ENCODE data around the gene PTK7.
"Not testable (repeated sequence)": the region's sequence is repeated elsewhere in the genome, so short reads cannot be mapped to it uniquely, and the experiment has no call there.

The PTK7 gene

DNA sequence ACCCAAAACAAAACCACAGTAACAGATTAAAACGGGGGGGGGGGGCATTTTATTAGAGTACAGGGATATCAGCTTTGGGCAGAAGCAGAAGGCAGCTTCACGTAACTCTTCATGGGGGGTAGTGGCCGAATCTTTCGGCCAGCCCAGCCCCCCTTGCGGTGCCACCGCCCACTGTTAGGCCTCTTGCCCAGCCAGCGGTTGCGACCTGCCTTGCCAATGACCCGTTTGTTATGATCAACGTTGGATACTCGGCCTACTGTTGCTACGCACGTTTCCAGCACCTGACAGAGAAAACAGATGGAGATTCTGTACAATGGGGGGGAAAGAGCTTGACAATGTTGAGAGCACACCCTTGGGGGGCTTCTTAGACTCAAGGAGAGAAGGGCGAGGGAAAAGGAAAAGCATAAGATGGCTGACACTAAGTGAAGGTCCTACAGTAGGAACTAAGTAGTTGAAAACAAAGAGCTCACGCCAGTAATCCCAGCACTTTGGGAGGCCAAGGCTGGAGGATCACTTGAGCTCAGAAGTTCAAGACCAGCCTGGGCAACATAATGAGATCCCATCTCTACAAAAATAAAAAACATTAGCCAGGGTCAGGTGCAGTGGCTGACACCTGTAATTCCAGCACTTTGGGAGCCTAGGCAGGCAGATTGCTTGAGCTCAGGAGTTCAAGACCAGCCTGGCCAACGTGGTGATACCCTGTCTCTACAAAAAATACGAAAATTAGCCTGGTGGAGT lies 21.7 kb upstream of the PTK7 start:
- no peak for DNase-seq

DNA sequence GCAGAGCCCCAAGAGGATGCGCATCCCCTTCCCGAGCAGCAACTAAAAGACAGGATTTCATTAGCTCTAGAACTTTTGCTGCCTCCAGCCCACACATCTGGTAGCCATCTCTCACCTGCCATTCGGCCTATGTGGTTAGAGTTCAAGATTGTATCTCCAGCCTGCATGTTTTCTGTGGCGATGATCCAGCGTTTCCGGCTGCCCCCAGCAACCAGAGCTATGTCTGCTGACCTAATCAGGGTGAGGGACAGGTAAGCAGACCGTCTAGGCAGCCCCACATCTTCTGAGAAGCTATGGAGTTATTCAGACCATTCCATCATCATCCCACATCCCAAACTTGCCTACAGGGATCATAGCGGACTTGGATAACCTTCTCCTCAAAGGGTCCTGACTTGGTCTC lies 20.1 kb upstream of the PTK7 start:
- DNase-seq: no peak

DNA sequence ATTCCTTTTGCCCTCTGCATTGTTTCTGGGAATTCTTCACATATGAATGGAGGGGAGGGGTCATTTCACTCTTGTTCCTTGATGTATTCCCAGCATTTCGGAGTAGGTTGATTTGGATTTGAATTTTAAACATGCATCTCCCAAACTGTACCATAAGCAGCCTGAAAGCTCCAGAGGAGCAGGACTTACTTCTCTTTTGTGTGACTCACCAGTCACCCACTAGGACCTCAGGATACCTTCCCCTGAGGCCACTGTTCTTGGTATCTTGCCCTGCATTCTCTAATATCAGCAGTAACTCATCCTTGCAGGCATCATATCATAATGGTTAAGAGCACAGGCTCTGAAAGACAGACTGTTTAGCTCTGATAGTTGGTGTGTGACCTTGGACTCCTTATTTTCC lies 17.6 kb upstream of the PTK7 start:
- peak in 1 of 3 donors; percentile 23 for DNase-seq

DNA sequence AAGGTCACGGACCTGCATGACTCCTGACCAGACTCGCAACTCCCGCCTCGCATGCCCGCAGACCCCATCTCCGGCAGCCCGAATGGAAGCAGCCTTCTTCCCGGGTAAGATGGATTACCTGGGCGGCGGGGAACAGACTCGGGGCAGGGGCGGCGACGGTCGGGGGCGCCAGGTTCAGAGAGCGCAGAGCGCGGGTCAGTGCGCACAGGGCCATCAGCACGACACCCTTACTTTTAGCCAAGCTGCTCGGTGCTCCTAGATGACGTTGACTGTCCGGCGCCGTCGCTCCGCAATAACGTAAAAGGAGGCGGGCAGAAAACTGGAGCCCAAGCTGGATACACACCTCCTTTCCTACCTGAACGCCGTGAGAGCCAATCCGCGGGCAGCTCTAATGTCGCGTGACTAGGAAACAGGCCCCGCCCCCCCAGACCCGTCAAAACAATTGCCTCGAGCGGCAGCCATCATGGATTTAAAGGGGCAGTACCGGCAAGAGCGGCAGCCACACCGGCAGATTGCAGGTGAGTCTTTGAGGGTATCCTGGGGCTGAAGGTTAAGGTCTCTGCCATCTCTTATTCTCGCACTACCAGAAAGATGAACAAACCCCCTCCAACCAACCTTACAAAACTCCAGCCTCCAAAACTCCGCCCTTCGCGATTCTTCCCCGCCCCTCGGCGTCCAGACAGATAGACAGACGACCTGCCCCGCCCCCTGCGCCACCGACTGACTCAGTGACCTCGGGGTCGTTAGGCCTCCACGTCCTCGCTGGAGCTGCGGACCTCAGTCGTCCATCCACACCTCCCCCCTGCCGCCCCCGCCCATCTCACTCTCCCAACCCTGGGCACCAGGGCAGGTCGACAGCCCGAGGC lies 16.7 kb upstream of the PTK7 start, which contains the start of the genes KLC4 and MRPL2:
TSS of gene KLC4 (plus strand) at position 464 of the 866 bp plus-strand sequence. CDS start 1,705 bp downstream, outside the sequence.
TSS of gene MRPL2 (minus strand) at position 267 of the 866 bp plus-strand sequence. CDS start at position 214, 53 bp downstream.
- DNase-seq: peak; percentile 99

DNA sequence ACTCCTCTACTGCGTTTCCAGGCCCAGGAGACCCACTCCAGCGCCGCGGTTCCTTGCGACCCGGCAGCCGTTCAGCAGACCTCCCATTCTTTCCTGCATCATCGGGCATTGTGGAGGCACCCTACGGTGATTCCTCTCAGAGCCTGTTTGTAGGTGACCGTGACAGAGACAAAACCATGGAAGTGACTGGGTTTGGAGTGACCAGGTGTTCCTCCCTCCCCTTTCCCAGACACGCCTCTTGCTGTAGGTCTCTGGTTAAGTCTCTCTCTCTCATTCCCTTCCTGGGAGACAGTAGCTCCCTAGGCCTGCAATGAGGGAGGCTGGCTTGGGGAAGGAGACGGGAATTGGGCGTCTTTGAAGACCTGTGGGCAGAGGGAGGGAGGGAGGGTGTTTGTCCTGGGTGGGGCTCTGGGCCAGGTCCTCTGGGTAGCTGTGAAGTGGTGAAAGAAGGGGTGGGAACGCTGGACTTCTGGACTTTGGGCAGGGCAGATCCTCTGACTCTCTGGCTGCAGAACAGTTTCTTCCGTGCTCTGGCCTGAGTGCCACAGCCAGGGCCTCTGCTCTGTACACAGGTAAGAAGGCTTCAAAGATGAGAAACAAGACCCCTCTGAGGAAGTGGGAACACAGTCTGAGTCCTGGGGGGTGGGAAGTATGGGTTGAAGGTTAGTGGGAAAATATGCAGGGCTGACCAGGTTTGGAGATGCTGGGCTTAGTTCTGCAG lies 15.9 kb upstream of the PTK7 start:
- no peak for DNase-seq

DNA sequence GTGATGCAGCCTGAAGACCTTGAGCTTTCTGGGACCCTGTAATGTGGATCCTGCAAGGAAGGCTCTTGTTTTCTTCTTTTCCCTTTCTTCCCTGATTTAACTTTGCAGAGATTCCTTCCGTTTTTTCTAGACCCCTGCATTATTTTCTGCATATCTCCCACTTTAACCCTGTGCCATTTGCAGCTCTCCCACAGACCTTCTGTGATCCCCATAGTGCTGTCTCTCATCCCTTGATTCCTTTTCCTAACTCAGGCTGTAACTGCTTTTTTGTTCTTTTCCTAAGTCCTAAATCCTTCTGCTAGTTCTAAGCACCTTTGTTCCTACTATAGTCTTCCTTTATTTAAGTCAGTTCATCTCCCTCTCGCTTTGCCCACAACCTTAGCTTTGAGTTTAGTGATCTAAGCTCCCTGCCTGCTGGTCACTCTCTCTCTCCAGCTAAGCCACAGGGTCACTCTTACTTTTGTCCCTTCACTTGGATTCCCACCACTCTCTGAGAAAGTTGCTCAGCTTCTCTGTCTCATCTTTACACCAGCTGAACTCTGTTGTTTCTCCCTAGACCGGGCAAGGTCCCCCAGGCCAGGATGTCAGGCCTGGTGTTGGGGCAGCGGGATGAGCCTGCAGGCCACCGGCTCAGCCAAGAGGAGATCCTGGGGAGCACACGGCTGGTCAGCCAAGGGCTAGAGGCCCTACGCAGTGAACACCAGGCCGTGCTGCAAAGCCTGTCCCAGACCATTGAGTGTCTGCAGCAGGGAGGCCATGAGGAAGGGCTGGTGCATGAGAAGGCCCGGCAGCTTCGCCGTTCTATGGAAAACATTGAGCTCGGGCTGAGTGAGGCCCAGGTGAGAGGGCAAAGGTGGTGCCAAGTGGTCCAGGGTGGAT lies 15.1 kb upstream of the PTK7 start:
- DNase-seq: no peak

DNA sequence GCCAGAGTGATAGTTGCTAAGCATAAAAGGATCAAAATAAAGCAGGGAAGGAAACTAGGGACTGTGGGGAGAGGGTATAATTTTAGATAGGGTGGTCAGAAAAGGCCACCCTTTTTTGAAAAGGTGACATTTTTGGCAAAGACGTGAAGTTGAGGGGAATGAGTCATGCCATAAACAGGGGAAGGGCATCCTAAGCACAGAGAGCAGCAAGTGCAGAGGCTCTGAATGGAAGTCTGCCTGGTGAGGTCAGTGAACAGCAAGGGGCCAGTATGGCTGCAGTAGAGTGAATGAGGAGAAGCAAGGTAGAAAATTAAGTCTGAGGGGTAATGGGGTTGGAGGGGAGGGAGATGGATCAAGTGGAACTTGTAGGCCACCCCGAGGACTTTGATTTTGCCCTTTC lies 14.3 kb upstream of the PTK7 start:
- no peak for DNase-seq

DNA sequence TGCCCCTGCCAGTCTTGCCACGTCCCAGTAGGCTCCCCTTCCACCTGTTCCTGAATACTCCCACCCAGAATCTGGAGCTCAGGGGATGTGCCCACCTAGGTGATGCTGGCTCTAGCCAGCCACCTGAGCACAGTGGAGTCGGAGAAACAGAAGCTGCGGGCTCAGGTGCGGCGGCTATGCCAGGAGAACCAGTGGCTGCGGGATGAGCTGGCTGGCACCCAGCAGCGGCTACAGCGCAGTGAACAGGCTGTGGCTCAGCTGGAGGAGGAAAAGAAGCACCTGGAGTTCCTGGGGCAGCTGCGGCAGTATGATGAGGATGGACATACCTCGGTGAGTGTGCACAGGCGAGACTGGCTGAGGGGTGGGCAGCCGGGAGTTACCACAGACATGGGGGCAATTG lies 13.3 kb upstream of the PTK7 start:
- DNase-seq: no peak

DNA sequence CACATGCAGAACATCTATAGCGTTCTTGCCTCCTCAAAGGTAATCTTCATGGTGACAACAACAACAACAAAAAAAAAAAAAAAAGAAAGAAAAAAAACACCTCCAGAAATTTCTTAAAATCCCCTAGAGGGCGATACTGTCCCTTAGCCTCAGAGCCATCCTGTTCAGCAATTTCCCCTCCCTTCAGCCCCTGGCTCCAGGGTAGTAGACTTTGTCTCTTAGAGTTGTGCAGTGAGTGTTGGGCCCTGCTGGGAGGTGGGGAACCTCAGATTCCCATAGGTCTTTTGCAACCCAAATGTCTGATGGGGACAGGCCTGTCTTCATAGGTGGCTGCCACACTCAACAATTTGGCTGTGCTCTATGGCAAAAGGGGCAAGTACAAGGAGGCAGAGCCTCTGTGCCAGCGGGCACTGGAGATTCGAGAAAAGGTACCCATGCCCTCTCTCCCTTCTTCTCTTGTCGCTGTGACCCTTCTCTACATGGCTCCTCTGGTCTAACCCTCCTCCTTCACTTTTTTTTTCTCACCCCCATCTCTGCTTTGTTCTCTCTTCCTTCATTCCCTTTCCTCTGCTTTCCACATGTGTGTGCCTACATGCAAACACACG lies 6.0 kb upstream of the PTK7 start:
- DNase-seq: peak; percentile 54 to 55 (median 54)

DNA sequence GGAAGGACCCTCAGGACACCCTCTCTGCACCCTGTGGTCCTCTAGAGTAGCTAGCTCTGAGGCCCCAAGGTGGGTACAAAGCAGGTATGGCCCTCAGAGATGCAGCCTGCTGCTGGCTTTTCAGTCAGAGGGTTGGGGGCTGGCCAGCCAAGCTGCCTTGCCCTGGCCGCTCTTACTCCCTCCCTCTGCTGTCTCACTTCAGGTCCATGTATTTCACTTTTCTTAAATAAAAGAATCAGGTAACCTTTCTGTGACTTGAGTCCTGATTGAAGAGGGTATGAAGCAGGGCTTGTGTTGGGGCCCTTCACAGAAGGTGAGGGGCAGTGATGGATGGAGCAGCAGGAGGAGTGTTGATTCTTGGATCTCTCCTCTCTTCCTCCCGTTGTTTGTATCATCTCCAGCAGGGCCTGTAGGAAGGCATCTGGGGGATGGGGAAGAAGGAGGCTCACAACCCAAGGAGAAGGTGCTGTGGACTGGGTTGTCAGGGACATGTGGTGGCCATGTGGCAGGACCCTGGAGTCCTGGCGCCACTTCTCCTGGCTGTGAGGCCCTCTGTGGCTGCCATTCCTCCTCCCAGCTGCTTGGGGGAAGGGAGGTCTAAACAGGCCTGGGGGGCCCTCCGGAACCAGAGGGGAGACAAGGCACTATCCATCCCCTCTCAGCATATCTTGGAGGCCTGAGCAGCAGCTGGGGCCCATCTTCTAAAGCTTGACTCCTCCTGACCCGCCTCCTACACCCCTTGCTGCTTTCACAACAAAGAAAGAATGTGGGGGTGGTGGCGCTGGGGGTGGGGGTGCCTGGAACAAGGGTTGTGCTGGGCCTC lies 1.1 kb upstream of the PTK7 start:
- peak in 1 of 3 donors; percentile 10 for DNase-seq

DNA sequence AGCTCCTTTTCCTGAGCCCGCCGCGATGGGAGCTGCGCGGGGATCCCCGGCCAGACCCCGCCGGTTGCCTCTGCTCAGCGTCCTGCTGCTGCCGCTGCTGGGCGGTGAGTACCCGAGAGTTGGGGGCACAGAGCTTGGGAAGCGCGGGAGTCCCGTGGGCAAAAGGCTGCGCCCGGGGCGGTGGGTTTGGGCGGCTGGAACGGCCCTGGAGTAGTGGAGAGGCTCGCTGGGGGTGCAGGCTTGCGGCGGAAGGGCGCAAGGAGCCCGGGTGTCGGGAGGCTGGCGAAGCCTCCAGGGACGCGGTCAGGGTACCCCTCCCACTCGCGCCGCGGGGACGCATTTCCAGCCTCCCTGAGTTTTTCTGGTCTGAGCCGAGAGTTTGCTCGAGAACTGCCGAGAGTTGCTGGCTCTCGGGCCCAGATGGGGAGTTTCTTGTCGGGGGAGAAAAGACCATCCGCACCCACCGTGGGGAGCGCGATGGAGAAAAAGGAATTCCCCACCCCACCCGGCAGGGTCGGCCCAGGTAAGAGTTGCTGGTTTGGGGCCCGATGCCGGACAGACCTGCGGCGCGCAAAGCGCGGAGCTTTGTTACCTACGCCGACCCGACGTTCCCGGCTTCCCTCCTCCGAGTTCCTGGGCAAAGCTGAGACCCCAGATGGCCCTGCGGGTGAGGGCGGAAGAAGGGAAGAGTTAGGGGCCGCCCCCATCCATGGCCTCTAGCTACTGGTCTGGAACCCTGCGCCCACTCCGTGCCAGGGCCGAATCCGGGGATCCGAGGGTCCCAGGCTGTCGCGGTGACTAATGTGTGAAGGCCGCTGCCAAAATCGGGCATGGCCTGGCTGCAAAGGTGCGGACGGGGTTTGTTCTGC lies 584 bp downstream of the PTK7 start:
- DNase-seq: peak in 1 of 3 donors; percentile 5

DNA sequence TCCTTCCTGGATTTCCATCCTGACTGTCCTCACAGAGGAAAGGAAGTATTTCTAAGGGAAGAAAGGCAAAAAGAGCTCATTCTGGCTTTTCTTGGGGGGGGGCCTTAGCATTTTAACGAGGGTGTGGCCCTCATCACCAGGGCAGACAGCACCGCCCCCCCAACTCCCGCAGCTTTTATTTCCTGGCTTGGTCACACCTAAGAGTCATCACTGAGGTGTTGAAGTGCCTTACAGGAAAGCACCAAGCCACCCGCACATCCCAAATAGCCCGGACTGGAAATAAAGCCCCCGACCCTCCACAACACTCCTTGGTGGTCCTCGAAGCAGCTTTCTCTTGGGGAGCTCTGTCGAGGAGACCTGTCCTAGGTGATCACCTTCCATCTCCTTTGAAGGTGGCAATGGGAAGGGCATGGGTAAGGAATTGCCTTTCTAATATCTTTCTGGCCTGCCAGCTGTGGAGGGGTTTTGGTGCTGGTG lies 1.3 kb downstream of the PTK7 start:
- no peak for DNase-seq

DNA sequence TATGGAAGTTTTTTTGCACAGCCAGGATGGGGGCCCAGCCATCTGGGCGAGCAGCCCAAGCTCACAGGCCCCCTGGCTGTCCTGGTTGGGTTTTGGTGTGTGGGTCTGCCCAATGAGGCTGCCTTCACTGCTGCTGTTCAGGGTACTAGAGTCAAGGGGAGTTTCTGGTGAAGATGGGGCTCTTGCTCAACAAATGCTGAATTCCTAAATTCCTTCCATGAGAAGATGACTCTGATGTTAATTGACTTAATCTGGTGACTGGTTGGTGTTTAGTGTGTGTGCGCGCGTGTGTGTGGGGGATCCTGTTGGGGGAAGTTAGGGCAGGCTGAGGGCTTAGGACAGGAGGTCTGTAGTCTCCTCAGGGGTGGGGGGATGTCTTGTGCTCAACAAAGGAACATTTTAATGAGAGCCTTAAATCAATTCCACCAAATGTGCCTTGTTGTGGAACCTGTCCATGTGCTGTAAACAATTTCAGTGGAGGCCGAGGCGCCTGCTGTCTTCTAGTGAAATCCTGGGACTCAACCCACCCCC lies 1.9 kb downstream of the PTK7 start:
- DNase-seq: no peak

DNA sequence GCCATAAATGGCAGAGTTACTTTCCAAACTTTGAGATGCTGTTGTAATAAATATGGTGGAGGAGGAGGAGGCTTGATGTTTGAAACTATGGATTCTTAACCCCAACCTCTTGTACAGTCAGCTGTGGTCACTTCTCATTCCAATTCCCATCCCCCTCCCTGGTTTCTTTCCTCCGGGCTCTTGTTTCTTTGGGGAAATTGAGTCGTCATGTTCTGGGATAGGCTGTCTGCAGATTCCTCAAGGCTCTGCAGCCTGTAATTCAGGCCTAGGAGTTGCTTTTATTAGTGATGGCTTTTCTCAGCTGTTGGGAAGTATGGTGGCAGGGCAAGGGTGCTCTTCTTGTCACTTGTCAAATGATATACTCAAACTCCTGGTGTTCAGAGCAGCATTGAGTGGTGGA lies 2.6 kb downstream of the PTK7 start:
- DNase-seq: no peak

DNA sequence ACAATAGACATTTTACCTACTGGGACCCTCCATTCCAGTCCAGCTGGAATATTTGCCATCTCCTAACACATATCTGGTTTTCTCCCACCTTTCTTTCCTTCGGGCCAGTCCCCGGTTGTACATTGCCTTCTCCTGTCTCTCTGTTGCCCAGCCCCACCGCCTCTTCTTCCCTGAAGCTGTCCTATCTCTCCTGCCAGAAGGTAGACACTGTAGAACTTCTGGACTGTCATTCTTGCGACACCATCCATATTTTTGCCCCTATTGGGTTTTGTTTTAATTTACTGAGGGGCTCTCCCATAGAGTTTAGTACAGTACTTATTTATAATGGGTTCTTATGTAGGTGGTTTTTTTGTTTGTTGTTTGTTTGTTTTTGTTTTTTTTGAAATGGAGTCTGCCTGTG lies 4.9 kb downstream of the PTK7 start:
- DNase-seq: no peak

DNA sequence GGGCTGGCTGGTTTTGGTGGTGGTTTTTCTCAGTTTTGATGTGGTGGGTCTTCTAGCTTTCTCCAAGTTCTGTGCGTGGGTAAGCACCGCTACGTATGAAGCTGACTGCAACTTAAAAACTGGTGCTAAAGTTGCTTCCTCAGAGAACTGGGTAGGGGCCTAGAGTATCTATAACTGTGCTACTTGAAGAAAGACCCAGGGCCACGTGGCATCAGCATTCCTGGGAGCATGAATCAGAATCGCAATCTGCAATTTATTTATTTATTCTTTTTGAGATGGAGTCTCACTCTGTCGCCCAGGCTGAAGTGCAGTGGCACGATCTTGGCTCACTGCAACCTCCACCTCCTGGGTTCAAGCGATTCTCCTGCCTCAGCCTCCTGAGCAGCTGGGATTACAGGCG lies 5.8 kb downstream of the PTK7 start:
- DNase-seq: not testable (repeated sequence)

DNA sequence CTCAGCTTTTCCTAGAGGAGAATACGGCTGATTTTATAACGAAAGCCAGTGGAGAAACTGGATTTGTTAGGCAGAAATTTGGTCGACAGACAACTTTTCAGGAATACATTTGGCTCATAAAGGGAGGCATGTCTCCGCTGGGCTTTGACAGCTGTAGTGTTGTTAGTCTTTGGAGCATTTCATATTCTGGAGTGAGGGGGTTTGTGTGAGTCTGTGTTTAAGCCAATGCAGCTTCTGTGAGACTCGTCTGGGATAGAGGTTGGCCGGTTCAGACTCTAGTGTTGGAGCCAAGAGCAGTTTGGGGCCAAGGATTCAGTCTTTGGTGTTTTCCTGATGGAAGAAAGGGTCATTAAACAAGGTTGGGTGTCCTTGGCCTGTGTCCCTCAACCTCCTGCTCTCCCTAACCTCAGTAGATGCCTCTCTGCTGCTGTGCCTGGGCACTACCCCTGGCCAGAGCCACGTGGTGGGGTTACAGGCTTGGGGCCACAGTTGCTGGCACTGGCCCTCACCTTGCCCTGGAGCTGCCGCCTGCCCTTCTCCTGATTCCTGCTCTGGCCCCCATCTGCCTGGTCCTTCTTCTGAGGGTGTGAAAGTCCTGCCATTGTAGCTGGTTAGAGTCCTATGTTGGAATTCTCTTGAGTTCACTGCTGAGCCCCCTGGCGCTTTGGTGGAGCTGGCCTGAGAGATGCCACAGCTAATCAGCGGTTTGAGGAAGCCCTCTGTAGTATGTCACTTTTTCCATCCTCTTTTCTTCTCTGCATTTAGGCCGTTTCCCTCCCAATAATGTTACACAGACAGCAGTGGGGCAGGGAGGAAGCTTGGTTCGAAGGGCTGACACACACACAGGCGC lies 6.9 kb downstream of the PTK7 start:
- DNase-seq: no peak

DNA sequence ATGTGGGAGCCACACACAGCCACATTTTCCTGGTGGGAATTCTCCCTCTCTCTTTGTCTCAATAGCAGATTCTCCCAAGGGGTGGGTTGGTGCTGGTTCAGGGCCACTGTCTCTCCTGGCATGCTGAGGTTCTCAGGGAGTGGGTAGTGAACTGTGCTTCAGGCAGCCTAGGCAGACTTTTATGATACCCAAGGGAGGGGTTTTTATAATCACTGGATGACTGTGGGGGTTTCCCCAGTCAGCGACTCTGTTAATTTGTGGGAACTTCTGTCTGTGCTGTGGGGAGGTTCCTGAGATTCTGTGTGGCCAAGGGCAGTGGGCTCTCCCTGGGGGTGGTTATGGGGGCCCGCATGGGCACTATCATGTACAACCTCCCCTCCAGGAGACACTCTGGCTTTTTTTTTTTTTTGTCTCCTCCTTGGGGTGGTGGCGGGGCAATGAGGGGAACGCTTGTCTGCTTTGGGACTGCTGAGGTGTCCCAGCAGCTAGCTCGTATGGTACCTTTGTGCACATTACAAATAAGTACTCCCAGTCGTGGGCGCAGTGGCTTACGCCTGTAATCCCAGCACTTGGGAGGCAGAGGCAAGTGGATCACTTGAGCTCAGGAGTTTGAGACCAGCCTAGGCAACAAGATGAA lies 10.0 kb downstream of the PTK7 start:
- DNase-seq: peak; percentile 13 to 38 (median 27)

Measured in suppressor macrophage treated with lipopolysaccharide for 1 hour (primary cell).